Brain pericyte (primary cell): ENCODE results near the gene EFCAB12.

Experiments
- DNase-seq: peaks from one replicate; pipeline ENCODE4 v3.0.0-alpha.2; 2012; ENCODE audit warnings: low read depth, low spot score

The EFCAB12 gene

DNA sequence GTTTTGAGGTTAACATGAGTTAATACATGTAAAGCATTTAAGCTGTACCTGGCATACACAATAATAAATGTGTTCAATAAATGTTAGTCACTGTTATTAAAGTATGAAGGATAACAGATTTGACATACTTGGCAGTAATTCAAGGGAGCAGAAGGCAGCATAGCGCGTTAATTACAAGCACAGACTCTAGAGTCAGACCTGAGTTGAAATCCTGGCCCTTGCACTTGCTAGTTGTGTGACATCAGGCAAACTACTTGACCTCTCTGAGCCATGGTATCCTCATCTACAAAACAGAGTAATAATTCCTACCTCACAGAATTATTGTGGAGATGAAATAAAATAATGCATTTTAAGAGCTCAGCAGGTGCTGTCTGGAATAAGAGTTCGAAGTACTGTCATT is 17.0 kb upstream of the EFCAB12 start:
- DNase-seq: no peak

DNA sequence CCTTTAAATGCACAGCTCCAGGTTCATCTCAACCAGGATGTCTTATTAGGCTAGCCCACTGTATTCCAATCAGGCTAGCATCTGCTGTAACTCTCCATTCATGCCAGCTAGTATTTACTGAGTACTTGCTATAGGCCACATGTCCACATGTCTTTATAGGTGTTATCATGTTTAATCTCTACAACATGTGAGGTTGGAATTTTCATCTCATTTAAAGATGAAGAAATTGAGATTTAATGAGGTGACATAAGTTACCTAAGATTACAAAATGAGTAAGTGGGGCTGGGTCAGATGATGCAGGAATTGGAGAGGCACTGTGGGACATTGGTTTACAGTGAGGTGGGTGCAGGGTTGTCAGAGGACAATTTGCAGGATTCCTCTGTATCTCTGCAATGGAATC is 14.5 kb upstream of the EFCAB12 start:
- DNase-seq: no peak

DNA sequence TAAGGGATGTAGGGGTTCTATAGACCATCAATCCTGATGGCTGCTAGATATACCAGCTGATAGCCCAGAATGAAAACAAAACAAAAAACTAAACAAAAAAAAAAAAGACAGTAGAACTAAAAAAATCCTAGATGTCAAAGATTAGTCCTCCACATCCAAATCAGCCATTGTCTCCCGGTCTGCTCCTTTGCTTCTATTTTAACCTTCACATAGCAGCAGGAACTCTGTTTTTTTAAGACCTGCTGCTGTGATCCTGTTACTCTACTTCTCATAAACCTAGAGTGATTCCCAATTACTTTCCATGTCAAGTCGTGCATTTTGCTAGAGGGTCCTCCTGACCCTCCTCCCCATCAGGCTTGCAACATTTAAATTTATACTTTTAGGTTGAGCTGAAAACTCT is 14.1 kb upstream of the EFCAB12 start:
- DNase-seq: no peak

DNA sequence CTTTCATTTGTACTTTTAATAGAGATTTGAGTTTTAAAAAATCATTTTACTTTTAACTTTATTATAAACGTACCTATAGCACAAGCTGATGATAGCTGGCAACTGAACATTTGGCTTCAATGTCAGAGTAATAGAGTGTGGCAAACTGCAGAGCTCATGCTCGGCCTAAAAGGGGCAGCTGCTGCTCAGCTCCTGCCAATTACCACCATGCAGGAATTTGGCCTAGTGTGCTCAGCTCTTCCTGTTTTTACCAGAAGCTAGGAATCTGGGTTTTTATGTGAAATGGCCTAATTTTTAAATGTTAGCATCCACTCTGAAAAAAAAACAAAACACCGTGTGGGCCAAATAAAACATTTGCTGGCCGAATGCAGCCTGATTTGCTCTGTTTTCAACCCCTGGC is 13.3 kb upstream of the EFCAB12 start:
- DNase-seq: no peak

DNA sequence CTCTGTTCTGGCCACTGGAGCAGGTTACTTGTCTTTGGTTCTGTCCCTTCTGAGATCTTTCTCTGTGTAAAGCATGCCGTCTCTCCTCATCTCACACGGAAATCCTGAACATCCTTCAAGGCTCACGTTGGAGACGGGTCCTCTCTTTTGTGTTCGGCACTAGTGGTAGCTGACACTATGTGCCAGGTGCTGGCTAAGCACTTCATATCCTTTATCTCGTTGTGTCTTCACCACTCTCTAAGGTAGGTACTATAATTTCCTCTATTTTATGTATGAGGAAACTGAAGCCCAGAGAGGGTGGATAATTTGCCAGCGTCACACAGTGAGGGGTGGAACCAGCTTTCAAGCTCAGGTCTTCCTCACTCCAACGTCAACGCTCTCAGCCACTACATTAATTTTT is 12.8 kb upstream of the EFCAB12 start:
- no peak for DNase-seq

DNA sequence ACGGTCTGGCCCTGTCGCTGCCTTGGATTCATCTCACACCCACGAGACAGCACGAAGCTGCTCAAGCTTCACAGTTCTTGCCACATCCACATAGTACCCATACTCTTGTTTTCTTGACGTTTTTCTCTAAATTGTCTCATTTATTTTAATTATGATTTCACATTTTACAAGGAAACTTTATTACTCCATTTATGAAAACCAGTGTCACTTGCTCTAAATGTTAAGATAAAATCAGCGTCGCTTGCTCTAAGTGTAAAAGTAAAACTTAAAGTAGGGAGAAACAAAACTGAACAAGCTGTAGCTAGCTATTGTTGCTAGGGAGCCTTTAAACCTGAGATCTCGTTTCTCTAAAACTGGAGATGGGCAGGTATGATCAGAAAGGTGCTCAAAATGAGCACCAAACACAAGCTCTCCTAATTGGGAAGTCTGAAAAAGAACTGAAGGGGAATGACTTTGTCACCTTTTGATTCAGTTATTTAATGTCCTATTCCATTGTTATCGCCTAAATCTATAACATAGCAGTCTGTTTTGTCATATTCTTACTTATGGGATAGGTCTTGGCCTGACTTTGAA is 12.3 kb upstream of the EFCAB12 start:
- DNase-seq: no peak

DNA sequence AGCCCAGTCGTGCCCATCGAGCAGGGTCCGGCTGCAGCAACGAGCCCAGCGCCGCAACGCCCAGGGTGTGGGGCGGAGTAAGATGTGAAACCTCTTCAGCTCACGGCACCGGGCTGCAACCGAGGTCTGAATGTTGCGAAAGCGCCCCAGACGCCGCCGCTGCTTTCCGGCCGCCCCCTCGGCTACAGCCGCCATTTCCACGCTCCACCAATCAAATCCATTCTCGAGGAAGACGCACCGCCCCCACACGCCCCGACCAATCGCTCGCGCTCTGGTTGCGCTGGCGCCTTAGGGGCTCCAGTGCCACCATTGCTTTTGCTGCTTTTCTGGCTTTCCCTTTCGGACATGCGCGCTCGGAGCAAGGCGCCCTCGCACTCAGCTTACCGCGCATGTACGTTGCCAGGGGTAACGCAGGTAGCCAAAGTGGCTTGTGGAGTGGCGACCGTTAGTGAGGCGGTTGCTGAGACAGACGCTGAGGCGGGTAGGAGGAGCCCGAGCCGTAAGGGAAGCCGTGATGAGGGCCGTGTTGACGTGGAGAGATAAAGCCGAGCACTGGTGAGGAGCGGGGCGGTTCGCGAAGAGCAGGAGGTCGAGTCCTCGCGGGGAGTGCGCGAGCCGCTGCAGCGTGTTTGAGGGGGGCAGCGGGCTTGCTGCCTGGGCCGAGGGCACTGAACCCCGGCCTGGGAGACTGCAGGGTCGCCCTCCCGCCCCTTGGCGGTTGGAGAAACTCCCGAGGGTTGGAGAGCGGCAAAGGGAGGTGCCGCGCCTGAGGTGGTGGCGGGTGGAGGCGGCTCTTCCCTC is 11.6 kb upstream of the EFCAB12 start, which contains the start of the genes IFT122 and MBD4:
TSS of gene IFT122 (plus strand) at position 408 of the 801 bp plus-strand sequence. CDS start at position 515, 107 bp downstream.
TSS of gene MBD4 (minus strand) at position 132 of the 801 bp plus-strand sequence. CDS start at position 17, 115 bp downstream.
- DNase-seq: peak; percentile 98

DNA sequence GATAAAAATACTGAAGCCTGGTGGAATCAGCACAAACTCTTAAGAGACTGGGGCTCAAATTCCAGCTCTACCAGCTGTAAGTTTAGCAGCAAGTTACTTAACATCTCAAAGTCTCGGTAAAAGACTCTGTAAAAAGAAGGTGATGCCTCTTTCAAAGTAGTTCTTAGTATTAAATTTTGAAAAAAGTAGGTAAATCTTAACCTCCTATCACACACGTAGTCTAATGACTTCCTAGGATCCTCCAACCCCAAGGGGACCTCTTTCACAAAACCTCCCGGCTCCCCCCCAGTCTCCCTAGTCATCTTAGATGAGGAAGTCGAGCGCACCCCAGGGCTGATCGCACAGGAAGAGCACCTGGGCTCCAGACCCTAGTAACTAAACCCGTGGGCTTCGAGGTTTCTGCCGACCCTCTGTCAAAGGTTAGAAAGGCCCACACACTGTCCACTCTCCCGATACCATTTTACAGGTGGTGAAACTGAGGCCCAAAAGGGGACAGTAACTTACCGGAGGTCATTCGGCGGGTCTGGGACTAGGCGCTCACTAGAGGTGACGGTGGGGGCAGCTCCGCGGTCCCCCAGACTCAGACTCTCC is 10.9 kb upstream of the EFCAB12 start:
- DNase-seq: no peak

DNA sequence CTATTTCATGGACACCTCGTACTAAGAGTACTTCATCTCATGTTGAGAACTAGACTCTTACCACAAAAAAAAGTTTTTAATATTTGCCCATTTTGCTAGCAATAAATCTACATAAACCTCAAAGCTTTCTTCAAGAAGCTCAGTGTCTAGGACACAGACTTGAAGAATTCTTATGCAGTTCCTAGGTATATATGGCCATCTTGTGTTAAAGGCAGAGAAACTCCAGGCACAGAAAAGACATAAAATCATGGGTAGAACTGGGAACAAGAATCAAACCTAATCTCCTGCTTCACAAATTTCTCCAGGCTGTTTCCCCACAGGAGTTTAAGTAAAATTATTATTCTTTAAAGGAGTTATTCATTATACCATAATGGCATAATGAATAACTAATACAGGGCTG is 6.9 kb upstream of the EFCAB12 start:
- DNase-seq: no peak

DNA sequence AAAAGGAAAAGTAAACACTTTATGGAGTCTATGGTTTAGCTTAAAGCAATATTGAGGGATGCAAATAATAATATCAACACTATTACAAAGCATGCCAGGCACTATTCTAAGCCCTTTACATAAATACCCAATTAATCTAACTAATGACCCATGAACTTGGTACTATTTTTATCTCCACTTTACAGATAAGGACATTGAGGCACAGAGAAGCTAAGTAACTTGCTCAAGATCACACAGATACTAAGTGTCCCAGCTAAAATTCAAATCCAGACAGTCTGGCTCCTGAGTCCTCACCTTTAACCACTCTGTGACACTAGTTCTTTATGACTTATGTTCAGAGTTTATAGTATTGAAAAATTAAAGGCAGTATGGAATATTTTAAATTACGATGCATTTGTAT is 5.7 kb upstream of the EFCAB12 start:
- no peak for DNase-seq

DNA sequence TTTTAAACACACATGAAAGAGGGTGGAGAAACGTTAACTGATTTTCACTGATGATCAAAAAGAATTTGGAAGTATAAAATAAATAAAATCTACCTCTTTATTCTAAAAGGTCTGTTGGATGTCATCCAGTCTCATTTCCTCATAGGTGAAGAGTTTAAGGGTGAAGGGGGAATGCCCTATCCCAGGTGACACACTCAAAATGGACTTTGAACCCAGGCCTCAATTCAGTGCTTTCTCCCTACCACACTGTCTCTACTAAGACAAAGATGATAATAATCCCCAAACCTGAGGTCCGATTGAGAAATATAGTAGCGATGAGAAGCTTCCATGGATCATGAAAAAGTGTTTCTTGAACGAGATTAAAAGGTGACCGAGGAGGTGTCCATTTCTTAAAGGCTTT is 5.1 kb upstream of the EFCAB12 start:
- DNase-seq: no peak

DNA sequence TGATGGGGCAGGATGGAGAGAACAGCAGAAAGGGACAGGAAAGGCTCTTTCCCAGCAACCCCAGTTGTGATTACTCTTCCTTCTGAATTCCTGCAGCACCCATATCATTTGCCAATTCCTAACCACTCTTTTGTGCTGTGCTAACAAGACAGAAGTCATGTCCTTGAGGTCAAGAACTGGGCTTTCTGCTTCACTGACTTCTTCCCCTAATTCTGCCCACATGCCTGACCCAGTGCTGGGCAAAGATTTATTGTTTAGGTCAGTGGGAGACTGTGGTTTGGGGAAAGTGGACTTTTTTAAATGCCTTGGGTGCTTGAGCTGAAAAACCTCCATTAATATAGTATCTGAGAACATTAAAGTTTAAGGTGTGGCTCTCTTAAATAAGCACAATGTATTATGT is 4.2 kb upstream of the EFCAB12 start:
- no peak for DNase-seq

DNA sequence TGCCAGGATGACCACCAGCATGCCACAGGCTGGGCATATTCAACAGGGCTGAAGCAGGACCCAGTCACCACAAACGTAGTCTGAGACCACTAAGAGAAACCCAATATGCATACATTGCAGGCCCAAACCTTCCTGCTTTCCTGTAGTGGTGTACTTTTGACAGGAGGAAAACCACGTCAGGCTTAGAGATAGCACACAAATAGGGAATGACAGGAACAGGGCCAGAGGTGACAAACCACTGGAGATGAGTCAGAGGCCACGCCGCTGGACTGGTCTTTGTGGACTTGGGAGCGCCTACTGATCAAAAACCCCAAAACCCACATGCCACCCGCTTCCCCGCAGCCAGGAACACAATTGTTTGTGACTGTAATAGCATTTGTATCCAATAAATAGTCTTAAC is 3.6 kb upstream of the EFCAB12 start:
- no peak for DNase-seq

DNA sequence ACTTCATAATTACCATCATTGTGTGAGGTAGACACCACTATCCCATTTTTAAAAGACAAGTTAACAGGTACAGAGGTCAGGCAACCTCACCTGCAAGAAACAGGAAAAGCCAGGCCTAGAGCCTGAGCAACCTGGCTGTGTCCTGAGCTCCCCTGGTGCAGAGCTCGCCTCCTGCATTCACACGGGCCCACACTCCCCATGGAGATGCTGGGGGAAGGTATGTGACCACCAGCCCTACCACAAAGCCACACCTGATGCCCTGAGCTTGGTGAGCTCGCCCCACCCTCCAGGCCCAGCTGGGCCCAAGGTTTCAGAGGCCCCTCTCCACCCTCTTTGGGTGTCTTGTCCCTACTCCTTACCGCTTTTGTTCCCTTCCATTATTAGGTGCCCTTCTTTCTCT is 1.2 kb upstream of the EFCAB12 start:
- no peak for DNase-seq

DNA sequence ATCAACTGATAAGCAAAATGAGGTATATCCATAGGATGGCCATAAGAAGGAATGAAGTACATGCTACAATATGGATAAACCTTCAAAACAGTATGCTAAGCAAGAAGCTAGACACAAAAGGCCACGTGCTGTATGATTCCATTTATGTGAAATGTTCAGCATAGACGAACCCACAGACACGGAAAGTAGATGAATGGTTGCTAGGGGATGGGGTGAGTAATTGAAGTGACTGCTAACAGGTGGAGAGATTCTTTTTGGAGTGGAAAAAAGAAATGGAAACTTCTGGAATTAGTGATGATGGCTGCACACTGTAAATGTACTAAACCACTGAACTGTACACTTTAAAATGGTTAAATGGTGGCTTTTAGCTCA is 630 bp upstream of the EFCAB12 start:
- DNase-seq: no peak

DNA sequence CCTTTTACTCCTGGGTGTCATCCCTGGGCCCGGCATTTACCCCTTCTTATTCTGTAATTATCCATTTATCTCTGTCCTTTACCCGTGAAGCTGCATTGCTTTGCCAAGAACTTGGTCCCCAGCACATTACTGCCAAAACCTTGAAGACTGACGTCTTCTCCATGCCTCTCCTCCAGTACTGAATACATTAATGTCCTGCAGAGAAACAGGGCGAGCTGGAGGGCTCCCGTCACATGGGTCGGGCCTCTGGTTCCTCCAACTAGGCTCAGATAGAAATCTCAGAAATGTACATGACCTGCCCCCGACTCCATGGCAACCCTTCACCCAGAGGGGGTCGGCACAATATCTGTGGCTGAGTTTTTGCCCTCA is 445 bp downstream of the EFCAB12 start:
- DNase-seq: no peak

DNA sequence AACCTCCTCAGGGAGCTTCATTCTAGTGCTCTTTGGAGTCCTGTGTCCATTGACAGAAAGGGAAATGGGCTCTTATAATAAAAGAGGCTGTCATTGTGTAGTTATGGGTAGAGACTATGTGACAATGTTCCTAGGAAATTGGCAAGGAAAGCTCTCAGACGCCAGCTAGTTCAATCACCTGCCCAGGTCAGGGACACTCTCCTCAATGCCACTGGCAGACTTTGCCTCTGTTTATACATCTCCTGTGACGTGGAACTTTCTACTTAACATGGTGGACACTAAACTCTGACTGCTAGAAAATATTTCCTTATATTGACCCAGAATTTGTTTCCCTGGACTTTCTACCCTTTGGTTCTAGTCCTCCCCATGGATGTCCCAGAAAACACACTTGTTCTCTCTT is 2.8 kb downstream of the EFCAB12 start:
- DNase-seq: no peak

DNA sequence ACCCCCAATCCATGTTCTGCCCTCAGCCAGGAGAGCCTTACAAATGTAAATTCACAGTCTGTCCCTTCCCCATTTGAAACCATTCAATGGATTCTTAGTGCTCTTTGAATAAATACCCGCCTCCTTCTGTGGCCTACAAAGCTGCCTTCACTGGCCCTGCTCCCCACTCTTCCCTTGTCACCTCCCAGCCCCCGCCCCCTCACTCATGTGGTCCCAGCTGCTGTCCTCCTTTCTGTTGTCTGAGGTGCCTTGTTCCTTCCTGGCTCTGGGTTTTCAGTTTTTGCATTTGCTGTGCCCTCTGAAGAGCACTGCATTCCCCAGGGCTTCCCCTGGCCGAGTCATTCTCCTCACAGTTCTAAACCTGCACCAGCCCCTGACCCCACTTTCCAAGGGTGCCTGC is 3.2 kb downstream of the EFCAB12 start:
- DNase-seq: no peak

DNA sequence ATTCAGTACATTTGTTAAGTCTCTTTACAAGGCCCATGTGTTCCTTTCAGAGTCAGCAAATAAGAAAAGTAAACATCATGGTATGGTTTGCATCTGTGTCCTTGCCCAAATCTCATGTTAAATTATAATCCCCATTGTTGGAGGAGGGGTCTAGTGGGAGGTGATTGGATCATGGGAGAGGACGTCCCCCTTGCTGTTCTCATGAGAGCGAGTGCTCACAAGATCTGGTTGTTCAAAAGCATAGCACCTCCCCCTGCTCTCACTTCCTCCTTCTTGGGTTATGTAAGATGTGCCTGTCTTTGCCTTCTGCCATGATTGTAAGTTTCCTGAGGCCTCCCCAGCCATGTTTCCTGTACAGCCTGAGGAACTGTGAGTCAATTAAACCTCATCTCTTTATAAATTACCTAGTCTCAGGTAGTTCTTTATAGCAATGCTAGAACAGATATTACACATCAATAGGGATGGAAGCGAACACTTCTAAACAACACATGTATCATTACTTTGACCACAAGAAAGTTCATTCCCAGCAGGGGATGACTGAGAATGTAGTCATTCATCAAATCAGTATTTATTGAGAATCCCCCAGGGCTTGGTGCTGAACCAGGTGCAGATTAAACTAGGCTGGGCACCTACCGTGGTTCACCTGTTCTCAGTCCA is 4.1 kb downstream of the EFCAB12 start:
- no peak for DNase-seq

DNA sequence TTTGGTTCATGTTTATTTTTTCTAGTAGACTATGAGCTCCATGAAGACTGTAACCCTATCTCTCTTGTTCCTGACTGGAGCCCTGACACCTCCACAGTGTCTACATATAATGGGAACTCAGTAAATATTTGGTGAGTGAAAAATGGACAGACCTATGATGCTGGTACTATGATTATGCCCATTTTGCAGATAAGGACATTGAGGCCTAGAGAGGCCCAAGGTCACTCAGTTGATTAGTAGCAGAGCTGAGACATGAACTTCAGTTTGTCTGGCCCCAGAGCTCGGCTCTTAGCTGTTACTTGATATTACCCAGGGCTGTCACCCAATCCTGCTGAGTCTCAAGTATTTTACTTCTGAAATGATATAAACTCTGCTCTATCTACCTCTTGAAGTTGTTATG is 5.5 kb downstream of the EFCAB12 start:
- DNase-seq: no peak

DNA sequence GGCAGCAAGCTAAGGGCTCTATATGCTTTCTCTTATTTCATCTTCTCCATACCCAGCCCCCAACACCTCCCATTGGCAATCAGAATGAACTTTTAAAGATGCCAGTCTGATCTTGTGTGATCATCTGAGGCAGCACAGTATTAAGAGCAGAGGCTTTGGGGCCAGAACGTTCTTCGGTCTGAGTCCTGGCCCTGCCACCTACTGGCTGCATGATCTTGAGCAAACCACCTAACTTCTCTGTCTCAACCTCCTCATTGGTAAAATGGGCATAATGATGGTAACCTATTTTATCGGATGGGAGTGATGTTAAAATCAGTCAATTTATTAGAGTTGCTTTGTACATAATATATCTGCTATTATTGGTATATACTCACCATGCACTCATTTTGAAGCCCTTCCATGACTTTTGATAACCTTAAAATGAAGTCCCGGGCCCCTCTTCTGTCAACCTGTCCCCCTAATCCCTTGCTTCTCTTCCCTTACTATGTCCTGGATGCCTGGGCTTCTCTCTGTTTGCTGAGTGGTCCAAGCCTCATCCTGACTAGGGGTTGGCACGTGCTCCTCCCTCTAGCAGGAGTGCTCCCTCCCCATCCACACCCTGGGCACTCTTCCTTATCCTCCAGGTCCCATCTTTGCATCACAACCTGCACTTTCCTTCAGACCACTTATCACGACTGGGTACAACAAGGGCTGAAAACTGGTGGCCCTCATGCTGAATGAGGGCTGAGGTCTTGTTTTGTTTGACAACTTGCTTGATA is 6.3 kb downstream of the EFCAB12 start:
- DNase-seq: no peak
